Parathyroid adenoma (tissue), 2 donors: Measurements from ENCODE around the gene TCP1.

Experiments used
- H2AFZ ChIP-seq: fragments of 300-600 bp; sonication (generic); one replicate; pipeline ENCODE4 v1.7.0; 2017; ENCODE audit warnings: antibody characterized with exemption, mild to moderate bottlenecking
- H3K27ac ChIP-seq: fragments of 300-600 bp; sonication (generic); one replicate; pipeline ENCODE4 v1.7.0; 2017
- H3K27me3 ChIP-seq: fragments of 300-600 bp; sonication (generic); one replicate; pipeline ENCODE4 v1.7.0; 2017; ENCODE audit warnings: low read length; ENCODE audit not compliant: control insufficient read depth, insufficient read depth
- H3K36me3 ChIP-seq: fragments of 300-600 bp; sonication (generic); one replicate; pipeline ENCODE4 v1.7.0; 2017; ENCODE audit warnings: low read length; ENCODE audit not compliant: control insufficient read depth, insufficient read depth
- H3K4me1 ChIP-seq: fragments of 300-600 bp; sonication (generic); one replicate; pipeline ENCODE4 v1.7.0; 2017; ENCODE audit warnings: control low read depth
- H3K4me2 ChIP-seq: fragments of 300-600 bp; sonication (generic); one replicate; pipeline ENCODE4 v1.7.0; 2017; ENCODE audit warnings: low read length
- H3K4me3 ChIP-seq: fragments of 300-600 bp; sonication (generic); one replicate; pipeline ENCODE4 v1.7.0; 2017; ENCODE audit warnings: low read depth, low read length
- H3K79me2 ChIP-seq: fragments of 300-600 bp; sonication (generic); one replicate; pipeline ENCODE4 v1.7.0; 2017; ENCODE audit warnings: control low read depth
- H3K9ac ChIP-seq: fragments of 300-600 bp; sonication (generic); one replicate; pipeline ENCODE4 v1.7.0; 2017; ENCODE audit warnings: mild to moderate bottlenecking
- H3K9me3 ChIP-seq: fragments of 300-600 bp; sonication (generic); one replicate; pipeline ENCODE4 v1.7.0; 2017; ENCODE audit warnings: low read length; ENCODE audit not compliant: control insufficient read depth
- TF ChIP-seq, protein P1 (sequence below): fragments of 300-600 bp; sonication (generic); IDR thresholded peaks from one replicate; pipeline ENCODE4 v1.7.0; 2017; ENCODE audit warnings: antibody characterized with exemption, mild to moderate bottlenecking
- donor health status: primary hyperparathyroidism.

TCP1 gene

GRCh38 chr6:159758031-159759001 lies 31.1 kb downstream of the TCP1 start:
- Histone ChIP-seq H3K27me3 (no peaks in the 10 kb centered on the region), H3K79me2 (peaks cover 4% of the 10 kb centered on the region), H3K4me2 (no peak overlapping the region), H3K4me3 (no peak overlapping the region), H2AFZ (no peak overlapping the region), H3K27ac (no peak overlapping the region), H3K36me3 (no peaks in the 10 kb centered on the region), H3K9me3 (no peaks in the 10 kb centered on the region), H3K9ac (no peak overlapping the region), H3K4me1 (peaks cover 3% of the 10 kb centered on the region)
- TF ChIP-seq, protein P1, sequence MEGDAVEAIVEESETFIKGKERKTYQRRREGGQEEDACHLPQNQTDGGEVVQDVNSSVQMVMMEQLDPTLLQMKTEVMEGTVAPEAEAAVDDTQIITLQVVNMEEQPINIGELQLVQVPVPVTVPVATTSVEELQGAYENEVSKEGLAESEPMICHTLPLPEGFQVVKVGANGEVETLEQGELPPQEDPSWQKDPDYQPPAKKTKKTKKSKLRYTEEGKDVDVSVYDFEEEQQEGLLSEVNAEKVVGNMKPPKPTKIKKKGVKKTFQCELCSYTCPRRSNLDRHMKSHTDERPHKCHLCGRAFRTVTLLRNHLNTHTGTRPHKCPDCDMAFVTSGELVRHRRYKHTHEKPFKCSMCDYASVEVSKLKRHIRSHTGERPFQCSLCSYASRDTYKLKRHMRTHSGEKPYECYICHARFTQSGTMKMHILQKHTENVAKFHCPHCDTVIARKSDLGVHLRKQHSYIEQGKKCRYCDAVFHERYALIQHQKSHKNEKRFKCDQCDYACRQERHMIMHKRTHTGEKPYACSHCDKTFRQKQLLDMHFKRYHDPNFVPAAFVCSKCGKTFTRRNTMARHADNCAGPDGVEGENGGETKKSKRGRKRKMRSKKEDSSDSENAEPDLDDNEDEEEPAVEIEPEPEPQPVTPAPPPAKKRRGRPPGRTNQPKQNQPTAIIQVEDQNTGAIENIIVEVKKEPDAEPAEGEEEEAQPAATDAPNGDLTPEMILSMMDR, result no peak

DNA sequence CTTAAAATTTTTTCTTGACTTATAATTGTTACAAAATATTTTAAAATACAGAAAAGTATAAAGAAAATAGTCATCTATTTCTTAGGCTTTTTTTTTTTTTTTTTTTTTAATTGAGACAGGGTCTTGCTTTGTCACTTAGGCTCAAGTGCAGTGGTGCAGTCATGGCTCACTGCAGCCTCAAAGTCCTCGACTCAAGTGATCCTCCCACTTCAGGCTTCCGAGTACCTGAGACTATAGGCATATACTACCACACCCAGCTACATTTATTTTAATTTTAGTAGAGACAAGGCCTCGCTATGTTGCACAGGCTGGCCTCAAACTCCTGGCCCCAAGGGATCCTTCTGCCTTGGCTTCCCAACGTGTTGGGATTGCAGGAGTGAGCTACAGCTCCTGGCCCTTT lies 32.9 kb downstream of the TCP1 start:
- no peak overlapping the region for H3K9ac ChIP-seq
- H3K4me1 ChIP-seq, result no peaks in the 10 kb centered on the region
- no peak overlapping the region for H2AFZ ChIP-seq
- no peak overlapping the region for H3K27ac ChIP-seq
- H3K4me2 ChIP-seq, result no peak overlapping the region
- H3K9me3 ChIP-seq, result no peaks in the 10 kb centered on the region
- TF ChIP-seq, protein P1, result no peak
- H3K36me3 ChIP-seq, result no peaks in the 10 kb centered on the region
- no peak overlapping the region for H3K4me3 ChIP-seq
- H3K79me2 ChIP-seq, result peaks cover 4% of the 10 kb centered on the region
- H3K27me3 ChIP-seq, result no peaks in the 10 kb centered on the region

GRCh38 chr6:159754959-159755914 lies 34.2 kb downstream of the TCP1 start:
- Histone ChIP-seq H3K36me3 (no peaks in the 10 kb centered on the region), H3K9ac (no peak overlapping the region), H3K4me2 (no peak overlapping the region), H3K9me3 (no peaks in the 10 kb centered on the region), H3K27ac (no peak overlapping the region), H3K79me2 (peaks cover under 1% of the 10 kb centered on the region), H2AFZ (no peak overlapping the region), H3K4me3 (no peak overlapping the region), H3K4me1 (no peaks in the 10 kb centered on the region), H3K27me3 (no peaks in the 10 kb centered on the region)
- TF ChIP-seq, protein P1, result no peak

DNA sequence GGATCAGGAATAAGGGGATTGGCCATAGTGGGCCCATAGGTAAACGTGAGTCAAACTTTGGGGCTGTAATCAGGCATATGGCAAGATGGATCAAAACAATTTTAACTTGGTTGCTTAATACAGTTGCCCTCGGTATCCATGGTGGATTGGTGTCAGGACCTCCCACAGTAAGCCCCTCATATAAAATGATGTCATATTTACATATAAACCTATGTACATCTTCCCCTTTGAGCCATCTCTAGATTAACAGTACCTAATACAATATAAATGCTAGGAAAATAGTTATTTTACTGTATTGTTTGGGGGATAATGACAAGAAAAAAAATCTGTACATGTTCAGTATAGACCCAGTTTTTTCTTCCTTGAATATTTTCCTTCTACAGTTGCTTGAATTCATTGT lies 35.0 kb downstream of the TCP1 start:
- no peak overlapping the region for H3K4me3 ChIP-seq
- H2AFZ ChIP-seq, result no peak overlapping the region
- no peaks in the 10 kb centered on the region for H3K4me1 ChIP-seq
- no peaks in the 10 kb centered on the region for H3K36me3 ChIP-seq
- H3K9ac ChIP-seq, result no peak overlapping the region
- no peaks in the 10 kb centered on the region for H3K9me3 ChIP-seq
- H3K27me3 ChIP-seq, result no peaks in the 10 kb centered on the region
- no peak overlapping the region for H3K4me2 ChIP-seq
- H3K79me2 ChIP-seq, result no peaks in the 10 kb centered on the region
- TF ChIP-seq, protein P1, result no peak
- no peak overlapping the region for H3K27ac ChIP-seq
